T-helper 2 cell treated with Interferon-gamma antibody and Interleukin-4, amounts not matched to agents 100 ng/mL and 5 ng/mL, for 36 hours (primary cell): ENCODE results near the gene BIN1. TPM values are rescaled to one million over a fixed set of nuclear protein-coding genes. Genes with fewer than 3 reads are reported as not detected.

Source experiments
- intact Hi-C: fragments of 100-400 bp; cut with micrococcal nuclease; formaldehyde crosslinking; loops from one replicate; pipeline ENCODE4 v1.15.1; 2023
- total RNA-seq: library from RNA; stranded (reverse); gene quantifications from 2 replicates; pipeline ENCODE4 v1.2.3, GENCODE V29; 2022

Gene BIN1
- total RNA-seq, 1 donor from 2014 or later: 120 TPM

DNA sequence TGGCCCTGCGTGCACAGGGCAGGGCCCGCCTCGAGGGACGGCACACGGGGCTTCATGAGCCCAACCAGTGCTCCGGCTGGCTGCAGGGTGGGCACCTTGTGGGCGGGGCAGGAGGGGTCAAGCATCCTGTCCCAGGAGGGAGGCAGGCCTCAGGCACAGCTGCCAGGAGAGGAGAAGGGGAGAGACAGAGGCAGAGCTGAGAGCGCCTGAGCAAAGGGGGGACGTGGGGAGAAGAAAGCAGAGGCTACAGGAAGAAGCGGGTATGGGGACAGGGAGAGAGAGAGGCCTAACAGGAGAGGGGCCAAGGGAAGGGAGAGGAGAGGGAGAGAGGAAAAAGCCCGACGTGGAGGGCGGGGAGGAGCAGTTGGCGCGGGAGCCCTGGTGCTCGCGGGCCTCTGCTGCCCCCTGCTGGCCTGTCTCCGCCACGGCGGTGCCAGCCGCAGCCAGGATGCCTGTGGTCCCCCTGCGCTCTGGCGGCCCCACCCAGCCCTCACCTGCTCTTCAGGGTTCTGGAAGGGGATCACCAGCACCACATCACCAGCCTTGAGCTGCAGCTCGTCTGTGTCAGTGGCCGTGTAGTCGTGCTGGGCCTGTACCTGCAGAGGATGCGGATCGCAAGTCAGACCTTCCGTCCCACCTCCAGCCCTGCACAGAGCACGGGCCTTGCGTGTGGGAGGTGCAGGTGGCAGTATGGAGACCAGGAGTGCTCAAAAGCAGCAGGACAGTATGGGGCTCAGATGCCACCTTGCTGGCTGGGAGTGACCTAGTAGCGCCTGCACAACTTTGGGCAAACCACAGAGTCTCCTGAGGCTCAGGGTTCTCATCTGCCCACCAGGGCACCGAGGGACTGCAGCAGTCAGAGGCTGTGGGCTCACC lies 56.8 kb downstream of the BIN1 start:
- intact Hi-C loops: no loop called here

DNA sequence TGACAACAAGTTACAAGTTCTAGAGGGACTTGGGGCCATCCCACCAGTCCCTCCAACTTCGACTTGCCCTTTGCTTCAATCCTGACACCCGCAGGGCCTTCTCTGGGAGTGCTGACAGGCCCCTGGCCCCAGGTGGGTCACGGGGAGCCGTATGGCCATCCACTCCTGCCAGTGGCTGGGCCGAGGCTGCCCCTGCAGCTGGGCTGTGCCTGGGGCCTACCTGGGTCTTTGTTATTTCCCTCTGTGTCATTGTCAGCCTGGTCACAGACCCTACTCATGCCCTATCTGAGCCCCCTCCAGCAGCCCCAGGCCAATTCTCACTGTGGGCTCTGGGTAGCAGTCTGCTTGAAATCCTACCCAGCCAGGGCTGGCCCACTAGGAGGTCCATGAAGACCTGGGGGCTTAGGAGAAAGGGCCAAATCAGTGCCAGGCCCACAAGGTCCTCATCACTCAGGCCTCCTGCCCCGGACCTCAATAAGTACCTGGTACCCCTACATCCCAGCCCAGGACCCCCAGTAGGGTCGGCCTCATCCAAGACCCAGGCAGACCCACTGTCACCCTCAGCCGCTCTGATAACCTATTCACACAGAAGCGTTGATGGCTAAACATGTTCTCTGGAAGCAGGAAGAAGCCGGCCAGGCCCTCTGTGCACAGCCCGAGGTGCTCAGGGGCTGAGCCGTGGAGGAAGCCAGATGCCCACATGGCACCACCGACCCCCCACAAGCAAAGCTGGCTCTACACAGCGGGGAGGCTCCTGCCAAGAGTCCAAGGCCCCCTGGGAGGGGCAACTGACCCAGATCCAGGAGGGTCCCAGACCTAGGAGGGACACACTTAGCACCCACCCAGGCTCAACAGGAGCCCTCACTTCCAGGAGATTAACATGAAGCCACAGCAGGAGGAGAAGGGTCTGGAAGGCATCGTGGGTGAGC lies 57.7 kb downstream of the BIN1 start:
- intact Hi-C loops: no loop called here

DNA sequence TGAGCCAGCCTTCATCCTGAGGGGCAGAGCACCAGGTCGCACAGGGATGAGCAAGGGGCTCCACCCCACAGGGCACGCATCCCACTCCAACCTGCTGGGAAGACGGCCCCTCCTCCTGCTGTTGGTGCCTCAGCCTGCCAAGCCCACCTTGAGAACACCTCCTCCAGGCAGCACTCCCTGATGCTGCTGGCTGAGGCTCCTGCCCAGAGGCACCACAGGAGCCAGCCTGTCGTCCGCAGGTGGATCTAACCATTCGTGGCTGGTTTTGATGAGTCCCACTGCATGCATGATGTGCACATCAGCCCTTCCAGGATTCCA lies 58.4 kb downstream of the BIN1 start:
- intact Hi-C loops: no loop called here

DNA sequence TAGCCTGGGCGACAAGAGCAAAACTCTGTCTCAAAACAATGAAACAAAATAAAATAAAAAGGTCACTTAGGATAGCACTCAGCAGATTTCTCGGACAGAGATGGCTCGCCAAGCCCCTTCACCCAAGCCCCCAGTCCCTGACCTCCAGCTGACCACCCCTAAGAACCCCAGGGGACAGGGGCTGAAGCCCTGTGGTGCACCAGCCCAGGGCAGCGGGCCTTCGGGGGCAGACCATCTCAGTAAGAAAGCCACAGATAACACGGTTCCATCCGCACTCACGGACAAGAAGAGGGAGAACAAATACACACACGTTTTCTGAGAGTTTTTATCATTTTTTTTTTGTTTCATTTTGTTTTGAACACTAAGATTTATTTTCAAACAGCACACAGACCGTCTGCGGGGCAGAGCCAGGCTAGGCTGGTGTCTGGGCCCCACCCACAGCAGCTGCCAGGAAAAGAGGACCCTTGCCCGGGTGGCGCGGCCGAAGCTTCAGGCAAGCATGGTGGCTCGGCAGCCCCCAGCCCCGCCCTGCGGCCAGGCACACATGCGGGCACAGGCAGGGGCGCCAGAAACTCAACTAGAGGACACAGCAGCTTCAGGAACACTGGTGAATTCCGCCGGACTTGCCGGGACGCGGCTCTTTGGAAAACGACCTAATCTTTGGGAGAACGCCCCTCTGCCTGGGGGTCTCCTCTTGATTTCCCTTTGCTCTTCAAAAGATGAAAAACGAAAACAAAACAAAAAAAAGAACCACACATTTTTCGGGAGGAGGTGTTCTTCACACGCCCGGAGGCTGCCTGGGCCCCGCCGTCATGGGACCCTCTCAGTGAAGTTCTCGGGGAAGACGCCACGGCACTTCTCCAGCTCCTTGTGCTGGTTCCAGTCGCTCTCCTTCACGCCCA lies 59.0 kb downstream of the BIN1 start:
- intact Hi-C loops: no loop called here

DNA sequence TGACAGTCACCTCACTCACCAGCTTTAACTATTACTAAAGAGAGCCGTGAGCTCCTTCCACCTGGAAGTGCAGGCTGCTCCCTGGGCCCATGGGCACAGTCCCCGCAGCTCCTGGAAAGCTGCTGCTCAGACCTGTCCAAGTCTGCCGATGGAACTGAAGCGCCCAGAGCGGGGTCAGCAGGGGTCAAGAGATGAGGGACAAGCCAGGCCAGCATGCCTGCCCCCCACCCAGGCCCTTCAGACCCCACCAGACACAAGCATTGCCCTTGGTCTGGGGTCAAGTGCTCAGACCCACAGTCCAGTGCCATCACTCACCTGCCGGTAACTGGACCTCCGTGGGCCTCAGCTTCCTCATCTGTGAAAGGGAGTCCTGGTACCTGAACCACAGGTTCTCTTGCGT lies 59.9 kb downstream of the BIN1 start:
- intact Hi-C loops: no loop called here

DNA sequence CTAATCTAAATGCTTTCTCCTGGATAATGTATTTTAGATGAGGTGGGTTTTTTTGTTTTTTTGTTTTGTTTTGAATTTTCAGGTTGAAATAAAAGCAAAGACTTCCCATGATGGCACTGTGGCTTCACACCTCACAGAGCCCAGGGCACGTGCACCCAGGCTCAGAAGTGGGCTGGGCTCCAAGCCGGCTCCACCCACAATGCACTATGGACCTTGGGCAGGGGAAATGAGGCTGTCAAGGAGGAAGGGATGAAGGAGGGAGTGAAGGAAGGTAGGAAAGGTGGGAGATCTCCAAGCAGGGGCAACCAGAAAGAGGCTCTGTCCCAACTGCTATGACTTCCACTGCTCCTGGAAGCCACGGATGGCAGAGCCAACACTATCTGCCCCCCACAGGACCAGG lies 60.4 kb downstream of the BIN1 start:
- intact Hi-C loops: no loop called here

DNA sequence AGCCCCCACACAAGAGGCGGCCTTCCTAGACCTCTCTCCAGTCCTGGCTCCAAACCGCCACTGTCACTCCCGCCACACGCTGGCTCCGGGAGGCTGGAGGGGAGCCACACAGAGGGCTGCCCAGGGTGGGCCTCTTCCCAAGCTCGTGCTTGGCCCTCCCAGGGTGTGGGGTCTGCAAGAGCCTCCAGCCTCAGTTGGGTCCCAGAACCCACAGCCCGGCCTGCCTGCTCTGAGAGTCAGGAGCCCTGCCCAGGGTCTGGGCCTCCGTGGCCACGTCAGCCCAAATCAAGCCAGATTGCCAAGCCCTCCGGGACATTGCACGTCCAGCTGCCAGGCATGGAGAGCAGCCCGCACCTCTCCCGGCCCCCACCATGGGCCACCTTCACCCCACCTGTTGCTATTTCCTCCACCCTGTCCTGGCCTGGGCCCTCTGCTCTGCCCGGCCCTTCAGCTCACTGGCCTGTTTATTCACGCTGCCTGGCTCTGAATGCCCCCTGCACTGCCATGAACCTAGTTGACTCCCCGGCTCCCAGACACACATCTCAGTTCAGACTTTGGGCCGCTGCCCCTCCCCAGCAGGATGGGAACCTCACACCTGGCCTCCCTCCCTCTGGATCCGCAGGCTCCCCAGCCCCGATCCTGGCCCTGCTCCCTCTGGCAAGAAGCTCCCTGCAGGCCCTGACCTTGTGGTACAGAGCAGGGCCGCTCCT lies 61.0 kb downstream of the BIN1 start:
- intact Hi-C loops: no loop called here

DNA sequence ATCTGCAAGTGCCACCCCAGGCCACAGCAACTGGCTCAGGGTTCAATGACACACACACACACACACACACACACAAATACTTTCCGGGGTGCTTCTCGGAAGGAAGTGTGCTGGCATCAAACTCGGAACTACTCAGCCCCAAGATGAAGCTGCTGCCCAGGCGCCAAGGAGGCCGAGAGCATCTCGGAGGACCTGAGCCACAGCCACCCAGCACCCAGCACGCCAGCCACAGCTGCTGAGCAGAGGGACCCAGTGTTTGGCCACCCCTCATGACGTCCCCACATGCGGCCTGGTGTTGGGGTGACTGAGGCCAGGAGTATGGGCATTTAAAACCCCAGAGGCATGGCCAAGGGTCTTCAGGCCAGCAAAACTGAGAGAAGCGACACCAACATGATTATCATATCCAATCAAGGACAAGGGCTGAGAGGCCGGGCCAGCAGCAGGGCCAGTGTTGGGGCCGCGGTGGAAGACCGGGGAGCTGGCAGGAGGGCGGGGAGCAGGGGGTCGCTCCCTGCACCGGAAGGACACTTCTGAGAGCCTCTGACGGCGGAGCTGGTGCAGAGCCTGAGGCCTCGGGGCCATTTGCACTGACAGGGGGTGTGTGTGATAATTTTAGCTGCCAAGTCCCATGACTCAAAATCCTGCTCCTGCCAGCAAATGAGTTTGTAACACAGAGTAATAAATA lies 61.8 kb downstream of the BIN1 start:
- intact Hi-C loops: no loop called here

DNA sequence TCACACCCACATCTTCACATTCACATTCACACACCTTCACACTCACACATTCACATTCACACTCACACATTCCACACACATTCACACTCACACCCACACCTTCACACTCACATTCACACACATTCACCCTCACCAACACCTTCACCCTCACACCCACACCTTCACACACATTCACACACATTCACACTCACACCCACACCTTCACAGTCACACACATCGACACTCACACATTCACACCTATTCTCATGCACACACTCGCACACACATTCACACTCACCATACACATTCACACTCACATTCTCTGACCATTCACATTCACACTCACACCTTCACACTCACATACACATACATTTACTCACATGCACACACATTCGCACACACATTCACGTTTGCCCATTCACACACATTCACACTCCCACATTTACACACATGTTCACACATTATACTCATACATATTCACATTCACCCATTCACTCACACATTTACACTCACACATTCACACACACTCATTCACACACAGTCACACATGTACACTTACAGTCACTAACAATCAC lies 62.7 kb downstream of the BIN1 start:
- intact Hi-C loops: no loop called here

DNA sequence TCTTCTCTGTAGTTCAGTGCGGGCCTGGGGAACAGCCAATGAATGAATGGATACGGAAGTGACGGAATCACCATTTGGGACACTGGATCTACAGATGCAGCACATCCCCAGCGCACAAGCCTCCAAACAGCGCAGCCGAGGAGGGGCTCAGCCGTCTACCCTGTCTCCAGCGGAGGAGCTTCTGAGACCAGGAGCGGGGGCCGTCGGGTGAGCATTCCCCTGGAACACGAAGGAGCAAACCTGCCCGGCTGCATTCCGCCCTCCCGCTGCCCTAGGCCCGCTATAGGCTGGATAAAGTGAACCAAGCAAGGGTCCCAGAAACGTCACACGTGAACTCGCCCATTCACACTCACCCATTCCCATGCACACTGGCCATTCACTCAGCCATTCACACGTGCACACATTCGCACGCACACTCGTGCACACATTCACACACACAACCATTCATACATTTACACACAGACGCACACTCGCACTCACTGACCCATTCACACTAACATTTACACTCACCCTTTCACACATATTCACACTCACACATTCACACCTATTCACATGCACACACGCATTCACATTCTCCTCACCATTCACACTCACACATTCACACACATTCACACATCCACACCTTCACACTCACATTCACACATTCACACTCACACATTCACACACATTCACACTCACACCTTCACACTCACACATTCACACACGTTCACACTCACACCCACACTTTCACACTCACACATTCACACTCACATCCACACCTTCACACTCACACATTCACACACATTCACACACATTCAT lies 63.4 kb downstream of the BIN1 start:
- intact Hi-C loops: no loop called here

DNA sequence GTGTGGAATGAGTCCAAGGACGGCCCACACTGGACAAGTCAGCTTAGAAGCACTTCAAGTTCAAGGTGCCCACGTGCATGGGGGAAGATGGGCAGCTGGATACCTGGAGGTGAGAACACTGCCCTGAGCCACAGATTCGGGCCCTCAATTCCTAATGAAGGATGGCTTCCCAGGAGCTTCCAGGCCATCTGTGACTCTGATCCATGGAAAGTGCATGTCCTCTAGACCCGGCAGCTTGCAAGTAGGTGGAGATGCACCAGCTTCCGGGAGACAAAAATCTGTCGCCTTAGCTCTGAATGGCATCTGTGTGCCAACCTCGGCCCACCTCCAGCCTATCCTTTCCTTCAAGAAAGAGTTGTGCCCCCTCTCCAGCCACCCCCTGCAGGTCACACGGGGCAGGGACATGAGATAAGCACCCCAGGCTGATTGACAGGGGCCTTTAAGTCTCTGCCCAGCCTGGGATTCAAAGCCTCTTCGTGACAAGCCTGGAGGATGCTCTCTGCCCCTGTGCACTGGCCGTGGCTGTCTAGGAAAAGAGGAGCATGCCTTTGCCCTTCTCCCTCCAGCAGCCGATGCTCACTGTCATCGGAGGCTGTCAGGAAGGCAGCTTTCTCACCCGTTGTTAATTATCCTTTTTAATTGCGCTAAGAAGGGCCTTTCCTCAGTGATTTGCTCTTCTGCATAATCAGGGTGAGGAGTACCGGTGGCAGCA lies 65.5 kb downstream of the BIN1 start:
- intact Hi-C loops: no loop called here

DNA sequence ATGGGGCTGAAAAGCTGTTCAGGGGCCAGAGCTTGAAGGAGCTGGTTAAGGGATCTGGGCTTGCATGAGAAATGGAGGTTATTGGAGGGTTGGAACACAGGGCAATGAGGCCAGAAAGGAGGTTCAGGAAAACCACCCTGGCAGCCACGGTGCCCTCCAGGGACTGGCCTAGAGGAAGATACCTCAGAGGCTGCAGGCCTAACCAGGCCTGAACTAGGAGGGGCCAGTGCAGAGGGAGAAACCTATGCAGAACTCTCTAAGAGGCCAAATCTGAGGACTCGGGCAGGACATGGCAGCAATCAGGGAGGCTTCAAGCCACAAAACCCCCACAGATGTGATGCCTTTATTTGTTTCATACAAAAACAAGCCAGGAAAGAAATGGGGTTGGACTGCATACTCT lies 66.8 kb downstream of the BIN1 start:
- intact Hi-C loops: no loop called here

DNA sequence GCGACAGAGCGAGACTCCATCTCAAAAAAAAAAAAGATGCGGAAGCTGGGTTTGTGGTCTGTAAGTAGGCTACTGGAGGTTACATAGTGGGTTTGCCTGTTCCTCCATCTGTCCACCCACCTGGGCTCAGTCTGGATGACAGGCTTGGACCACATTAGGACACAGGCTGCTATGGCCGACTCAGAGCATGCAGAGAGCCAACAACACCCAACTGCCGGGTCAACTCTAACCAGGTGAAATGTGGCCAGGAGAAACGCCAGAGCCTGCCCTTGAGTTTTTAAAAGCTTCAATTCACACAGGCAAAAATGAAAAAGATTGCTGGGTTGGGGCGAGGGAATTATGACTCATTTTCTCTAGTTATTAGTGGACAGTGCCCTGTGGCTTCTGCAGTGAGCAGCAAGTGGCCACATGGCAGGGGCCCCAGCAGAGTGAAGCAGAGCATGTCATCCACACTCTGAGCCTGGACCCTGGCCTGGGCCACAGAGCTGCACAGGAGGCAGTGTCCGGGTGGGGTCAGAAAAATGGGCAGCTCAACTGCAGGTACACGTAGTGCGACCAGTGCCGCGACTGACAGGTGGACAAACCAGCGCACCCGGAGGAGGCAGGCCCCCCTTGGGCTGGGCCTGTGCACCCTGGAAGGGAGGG lies 67.4 kb downstream of the BIN1 start:
- intact Hi-C loops: no loop called here

DNA sequence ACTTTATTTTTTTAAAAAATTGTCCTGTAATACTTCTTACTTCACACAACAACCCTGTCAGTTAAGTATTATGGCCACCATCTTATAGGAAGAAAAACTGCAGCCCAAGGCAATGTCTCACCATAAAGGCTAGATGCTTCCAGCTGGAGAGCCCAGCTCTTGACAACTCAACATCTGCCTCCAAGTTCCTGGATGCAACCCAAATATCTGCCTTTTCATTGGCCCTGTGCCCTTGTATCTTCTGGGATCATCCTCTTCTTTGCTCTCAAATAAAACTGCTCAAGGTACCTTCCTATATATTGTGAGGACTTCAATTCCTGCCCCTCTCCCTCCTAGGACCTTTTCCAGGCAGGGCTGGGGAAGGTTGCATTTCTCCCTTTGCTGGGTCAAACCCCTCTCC lies 69.5 kb downstream of the BIN1 start:
- intact Hi-C loops: no loop called here

DNA sequence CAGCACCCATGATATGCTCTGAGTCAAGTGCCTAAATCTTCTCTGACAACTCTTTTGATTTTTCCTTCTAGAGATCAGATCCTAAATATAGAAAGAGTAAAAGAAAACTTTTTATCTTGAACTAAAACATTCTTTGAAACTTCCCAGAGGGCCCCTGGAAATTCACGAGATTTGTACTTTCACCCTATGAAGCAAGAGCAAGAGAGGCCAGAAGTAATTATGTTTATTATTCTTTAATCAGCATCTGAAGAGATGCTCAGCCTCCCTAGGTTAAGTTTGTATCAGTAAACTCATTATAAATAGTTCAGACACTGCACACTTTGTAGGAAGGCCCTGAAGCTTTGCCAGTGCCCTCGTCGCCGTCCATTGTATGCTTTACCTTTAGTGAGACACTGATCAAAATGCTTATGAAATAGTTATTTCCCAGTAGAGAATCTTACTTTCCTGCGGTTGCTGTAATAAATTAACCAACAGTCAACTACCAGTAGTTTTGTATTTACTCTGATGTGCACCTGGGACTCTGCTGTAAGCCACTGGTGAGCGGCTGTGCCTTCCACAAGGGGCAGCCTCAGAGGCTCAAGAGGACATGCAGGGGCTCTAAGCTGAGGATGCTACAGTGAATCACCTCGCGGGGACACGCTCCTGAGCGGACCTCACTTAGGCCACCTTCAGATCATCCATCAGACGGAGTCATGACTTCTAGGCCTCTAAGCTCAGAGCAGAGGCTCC lies 71.9 kb downstream of the BIN1 start:
- intact Hi-C loops: no loop called here

DNA sequence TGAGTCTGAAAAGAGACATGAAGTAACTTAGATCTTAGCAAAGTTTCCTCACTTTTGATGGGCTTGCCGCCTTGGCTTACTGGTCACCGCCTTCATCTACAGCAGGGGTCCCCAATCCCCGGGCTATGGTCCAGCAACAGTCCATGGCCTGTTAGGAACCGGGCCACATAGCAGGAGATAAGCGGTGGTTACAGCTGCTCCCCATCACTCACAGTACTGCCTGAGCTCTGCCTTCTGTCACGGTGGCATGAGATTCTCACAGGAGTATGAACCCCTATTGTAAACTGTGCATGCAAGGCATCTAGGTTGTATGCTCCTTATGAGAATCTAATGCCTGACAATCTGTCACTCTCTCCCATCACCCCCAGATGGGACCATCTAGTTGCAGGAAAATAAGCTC lies 72.9 kb downstream of the BIN1 start:
- intact Hi-C loops: no loop called here

DNA sequence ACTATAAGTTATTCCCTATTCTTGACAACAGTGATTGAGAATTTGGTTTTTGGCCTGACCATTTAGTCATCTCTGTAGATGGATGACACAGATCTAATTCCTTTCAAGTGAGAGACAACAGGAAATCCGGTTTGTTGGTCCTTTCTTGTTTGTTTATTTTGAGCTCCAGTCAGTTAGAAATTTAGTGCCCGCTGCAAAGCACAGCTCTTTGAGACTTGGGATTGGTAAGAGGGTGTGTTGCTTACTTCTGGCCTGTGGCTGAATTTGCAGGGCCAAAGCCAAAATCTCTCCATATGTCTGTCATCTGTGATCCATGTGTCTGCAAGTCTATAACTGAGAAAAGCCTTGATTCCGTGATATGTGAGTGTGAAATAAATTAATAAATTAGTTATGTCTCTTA lies 74.3 kb downstream of the BIN1 start:
- intact Hi-C loops: no loop called here
